ENCODE data around the gene AMY2A. TPM values are rescaled to one million over a fixed set of nuclear protein-coding genes. Genes with fewer than 3 reads are reported as not detected.
"Not testable (repeated sequence)": the region's sequence is repeated elsewhere in the genome, so short reads cannot be mapped to it uniquely, and the experiment has no call there.

The AMY2A gene
- total RNA-seq, result not detected in 2 replicates

DNA sequence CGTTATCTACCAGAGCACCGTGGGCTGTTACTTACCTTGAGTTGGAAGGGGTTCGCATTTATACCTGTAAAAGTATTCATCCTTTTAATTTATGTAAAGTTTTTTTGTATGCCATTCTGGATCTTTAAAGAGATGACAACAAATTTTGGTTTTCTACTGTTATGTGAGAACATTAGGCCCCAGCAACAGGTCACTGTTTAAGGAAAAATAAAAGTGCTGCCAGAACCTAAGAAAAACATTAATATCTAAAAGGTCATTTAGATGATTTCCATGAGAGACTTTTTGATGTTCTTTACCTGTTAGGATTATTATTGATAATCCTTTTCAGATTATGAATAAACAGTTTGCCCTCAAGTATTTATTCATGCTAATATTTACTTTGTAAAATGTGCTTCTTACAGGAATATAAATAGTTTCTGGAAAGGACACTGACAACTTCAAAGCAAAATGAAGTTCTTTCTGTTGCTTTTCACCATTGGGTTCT is at the start of gene AMY2A:
Gene AMY2A, plus strand, starts transcription at position 434 of the 484 bp plus-strand sequence. Its CDS starts 14 bp downstream, at position 448.
- not testable (repeated sequence) for H3K4me3 ChIP-seq (ENCODE audit: low read depth, low read length); DNase-seq (ENCODE audit: low read depth)

DNA sequence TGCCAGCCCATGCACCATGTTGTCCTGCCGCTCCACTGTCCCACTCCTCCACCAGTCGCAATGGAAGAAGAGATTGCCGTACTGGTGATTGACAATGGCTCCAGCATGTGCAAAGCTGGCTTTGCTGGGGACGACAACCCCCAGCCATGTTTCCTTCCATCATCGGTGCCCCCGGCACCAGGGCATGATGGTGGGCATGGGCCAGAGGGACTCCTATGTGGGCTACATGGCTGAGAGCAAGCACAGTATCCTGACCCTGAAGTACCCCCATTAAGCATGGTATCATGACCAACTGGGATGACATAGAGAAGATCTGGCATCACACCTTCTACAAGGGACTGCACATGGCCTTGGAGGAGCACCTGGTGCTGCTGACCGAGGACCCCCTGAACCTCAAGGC is 47.7 kb upstream of the AMY2A start:
- TF ChIP-seq, protein P1, sequence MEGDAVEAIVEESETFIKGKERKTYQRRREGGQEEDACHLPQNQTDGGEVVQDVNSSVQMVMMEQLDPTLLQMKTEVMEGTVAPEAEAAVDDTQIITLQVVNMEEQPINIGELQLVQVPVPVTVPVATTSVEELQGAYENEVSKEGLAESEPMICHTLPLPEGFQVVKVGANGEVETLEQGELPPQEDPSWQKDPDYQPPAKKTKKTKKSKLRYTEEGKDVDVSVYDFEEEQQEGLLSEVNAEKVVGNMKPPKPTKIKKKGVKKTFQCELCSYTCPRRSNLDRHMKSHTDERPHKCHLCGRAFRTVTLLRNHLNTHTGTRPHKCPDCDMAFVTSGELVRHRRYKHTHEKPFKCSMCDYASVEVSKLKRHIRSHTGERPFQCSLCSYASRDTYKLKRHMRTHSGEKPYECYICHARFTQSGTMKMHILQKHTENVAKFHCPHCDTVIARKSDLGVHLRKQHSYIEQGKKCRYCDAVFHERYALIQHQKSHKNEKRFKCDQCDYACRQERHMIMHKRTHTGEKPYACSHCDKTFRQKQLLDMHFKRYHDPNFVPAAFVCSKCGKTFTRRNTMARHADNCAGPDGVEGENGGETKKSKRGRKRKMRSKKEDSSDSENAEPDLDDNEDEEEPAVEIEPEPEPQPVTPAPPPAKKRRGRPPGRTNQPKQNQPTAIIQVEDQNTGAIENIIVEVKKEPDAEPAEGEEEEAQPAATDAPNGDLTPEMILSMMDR (IDR thresholded peaks at IDR 0.05; ENCODE audit: insufficient read depth, low read depth, low read length), result no peak
- DNase-seq (ENCODE audit: low read depth), result no peak
- H3K4me3 ChIP-seq (ENCODE audit: low read depth, low read length), result no peak overlapping the region

DNA sequence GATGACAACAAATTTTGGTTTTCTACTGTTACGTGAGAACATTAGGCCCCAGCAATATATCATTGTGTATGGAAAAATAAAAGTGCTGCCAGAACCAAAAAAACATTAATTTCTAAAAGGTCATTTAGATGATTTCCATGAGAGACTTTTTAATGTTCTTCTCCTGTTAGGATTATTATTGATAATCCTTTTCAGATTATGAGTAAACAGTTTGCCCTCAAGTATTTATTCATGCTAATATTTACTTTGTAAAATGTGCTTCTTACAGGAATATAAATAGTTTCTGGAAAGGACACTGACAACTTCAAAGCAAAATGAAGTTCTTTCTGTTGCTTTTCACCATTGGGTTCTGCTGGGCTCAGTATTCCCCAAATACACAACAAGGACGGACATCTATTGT is 45.9 kb upstream of the AMY2A start, which contains the start of gene AMY2B:
Gene AMY2B, plus strand, starts transcription at position 301 of the 400 bp plus-strand sequence. Its CDS starts 14 bp downstream, at position 315.
- not testable (repeated sequence) for H3K4me3 ChIP-seq (ENCODE audit: low read depth, low read length); DNase-seq (ENCODE audit: low read depth)

DNA sequence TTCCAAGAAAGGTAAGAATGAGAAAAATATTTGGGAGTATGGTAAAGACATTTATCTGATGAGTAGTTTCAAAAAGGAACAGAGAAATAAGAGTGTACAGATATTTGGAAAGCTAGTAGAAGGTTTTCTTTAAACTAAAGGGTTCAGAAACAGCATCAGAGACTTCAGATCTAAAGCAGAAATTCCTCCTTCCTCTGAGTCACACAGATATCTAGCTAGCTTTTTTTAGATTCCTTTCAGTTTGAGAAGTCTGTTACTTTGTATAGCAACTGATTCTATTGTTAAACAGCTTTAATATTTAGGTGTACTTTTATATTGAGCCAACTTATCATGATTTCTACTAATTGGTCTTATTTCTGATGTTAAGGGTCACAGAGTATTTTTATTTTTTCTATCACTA is 41.2 kb upstream of the AMY2A start:
- no peak for DNase-seq (ENCODE audit: low read depth)
- TF ChIP-seq, protein P1 (IDR thresholded peaks at IDR 0.05; ENCODE audit: insufficient read depth, low read depth, low read length), result no peak
- no peak overlapping the region for H3K4me3 ChIP-seq (ENCODE audit: low read depth, low read length)

DNA sequence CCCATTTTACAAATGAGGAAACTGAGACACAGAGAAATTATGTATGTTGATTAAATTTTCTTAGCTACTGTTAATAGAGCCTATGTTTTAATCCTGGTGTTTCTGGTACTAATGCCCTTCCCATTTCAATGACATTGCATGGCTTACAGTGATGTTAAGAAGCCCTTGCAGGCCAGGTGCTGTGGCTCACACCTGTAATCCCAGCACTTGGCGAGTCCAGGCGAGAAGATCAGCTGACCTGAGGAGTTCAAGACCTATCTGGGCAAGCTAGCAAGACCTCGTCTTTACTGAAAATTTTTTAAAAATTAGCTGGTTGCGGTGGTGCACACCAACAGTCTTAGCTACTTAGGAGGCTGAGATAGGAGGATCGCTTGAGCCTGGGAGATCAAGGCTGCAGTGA is 40.4 kb upstream of the AMY2A start:
- not testable (repeated sequence) for DNase-seq (ENCODE audit: low read depth)

DNA sequence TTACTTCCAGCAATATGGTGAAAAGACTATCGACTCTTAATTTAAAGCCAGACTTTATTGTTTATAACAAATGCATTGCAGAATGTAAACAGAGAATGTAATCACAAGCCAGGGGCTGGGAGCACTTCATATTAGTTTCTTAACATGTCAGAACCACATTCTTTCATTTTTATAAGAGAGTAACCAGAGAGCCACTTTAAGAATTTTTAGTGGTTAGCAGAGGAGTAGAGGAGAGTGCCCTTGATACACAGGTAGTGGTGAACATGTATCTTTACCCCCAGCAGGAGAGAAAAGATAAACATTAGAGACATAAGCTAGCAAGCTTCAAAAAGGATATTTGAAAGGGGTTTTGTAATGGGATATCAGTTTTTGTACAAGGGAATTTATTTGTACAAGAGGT is 34.8 kb upstream of the AMY2A start:
- TF ChIP-seq, protein P1 (IDR thresholded peaks at IDR 0.05; ENCODE audit: insufficient read depth, low read depth, low read length), result no peak
- no peak for DNase-seq (ENCODE audit: low read depth)
- H3K4me3 ChIP-seq (ENCODE audit: low read depth, low read length), result no peak overlapping the region

More for the DNA sequence above, 40.4 kb upstream of the AMY2A start:
- not testable (repeated sequence) for H3K4me3 ChIP-seq (ENCODE audit: low read depth, low read length)

DNA sequence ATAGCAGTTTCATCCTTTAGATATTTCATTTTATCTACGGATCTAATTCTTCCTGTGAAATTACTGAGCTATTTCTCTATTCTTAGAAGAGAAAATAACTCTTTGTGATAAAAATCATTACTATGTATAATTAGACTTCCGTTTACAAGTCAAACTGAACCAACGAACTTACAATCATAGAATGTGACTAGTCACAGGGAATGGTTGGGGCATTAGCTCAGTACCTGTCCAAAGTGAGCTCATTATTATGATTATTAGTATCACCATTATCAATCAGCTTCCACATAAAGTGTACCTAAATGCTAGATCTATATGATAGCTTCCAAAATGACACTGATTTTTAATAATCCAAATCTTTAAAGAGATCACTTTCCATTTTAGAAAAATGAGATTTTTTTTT is 33.3 kb upstream of the AMY2A start:
- TF ChIP-seq, protein P1 (IDR thresholded peaks at IDR 0.05; ENCODE audit: insufficient read depth, low read depth, low read length), result no peak
- DNase-seq (ENCODE audit: low read depth), result no peak
- H3K4me3 ChIP-seq (ENCODE audit: low read depth, low read length), result no peak overlapping the region

DNA sequence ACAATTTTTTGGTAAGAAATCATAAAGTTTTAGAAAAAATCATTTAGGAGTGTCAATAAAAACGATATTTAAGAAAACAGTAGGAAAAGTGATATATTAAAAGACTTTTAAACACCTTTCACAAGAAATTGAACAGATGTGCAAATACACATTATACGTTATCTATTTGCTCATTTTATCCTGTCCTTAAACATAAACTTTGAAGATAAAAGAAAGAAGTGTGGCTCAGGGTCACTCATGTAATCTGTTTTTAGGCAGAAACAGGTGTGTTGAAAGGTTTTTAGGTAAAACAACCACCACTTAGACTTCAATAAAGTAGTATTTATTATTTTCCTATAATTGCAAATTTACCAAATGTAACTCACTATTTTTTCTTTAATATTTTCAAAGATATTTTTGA is 32.7 kb upstream of the AMY2A start:
- TF ChIP-seq, protein P1 (IDR thresholded peaks at IDR 0.05; ENCODE audit: insufficient read depth, low read depth, low read length), result no peak
- H3K4me3 ChIP-seq (ENCODE audit: low read depth, low read length), result no peak overlapping the region
- no peak for DNase-seq (ENCODE audit: low read depth)

DNA sequence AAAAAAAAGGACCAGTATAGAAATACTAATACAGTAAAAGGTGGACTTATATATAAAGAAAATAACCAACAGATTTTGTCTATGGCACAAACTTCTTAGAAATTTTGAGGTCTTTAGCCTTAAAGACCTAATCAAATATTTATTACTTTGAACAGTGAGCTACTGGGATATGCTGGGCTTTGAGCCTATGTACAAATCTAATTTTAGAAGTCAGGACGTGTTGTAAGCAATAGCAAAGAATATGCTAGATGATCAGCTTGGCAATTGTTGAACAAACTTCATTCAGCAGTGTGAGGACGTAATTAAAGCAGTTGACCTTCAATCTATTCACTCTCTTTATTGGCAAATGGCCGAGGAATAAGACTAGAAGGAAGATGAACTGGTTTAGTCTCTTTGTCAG is 14.5 kb upstream of the AMY2A start:
- H3K4me3 ChIP-seq (ENCODE audit: low read depth, low read length); DNase-seq (ENCODE audit: low read depth): not testable (repeated sequence)

All from fibroblast of villous mesenchyme (primary cell).